MG63 (cell line): Measurements from ENCODE around the gene KPNB1. TPM values are rescaled to one million over a fixed set of nuclear protein-coding genes. Genes with fewer than 3 reads are reported as not detected.

Source experiments
- DNase-seq: peaks from one replicate; pipeline ENCODE4 v3.0.0-alpha.2; 2020
- H3K27me3 ChIP-seq: fragments of 250-450 bp; sonication (Bioruptor Pico); 2 replicates; pipeline ENCODE4 v1.5.1; 2020; ENCODE audit warnings: mild to moderate bottlenecking, moderate library complexity
- H3K36me3 ChIP-seq: fragments of 250-450 bp; sonication (Bioruptor Pico); 2 replicates; pipeline ENCODE4 v1.5.1; 2020; ENCODE audit warnings: mild to moderate bottlenecking, moderate library complexity
- H3K4me3 ChIP-seq: fragments of 250-450 bp; sonication (Bioruptor Pico); 2 replicates; pipeline ENCODE4 v1.5.1; 2020; ENCODE audit warnings: mild to moderate bottlenecking, moderate library complexity
- H3K9me3 ChIP-seq: fragments of 250-450 bp; sonication (Bioruptor Pico); 2 replicates; pipeline ENCODE4 v1.5.1; 2020; ENCODE audit warnings: mild to moderate bottlenecking, moderate library complexity
- total RNA-seq: library from RNA; depleted of rRNA; stranded (reverse); fragments of >200 nt; shearing (Covaris generic); gene quantifications from 2 replicates; pipeline ENCODE4 v1.2.3, GENCODE V29; 2014; ENCODE audit warnings: low replicate concordance

KPNB1 gene
- total RNA-seq, 1 experiment from 2014 or later: 291 TPM

DNA sequence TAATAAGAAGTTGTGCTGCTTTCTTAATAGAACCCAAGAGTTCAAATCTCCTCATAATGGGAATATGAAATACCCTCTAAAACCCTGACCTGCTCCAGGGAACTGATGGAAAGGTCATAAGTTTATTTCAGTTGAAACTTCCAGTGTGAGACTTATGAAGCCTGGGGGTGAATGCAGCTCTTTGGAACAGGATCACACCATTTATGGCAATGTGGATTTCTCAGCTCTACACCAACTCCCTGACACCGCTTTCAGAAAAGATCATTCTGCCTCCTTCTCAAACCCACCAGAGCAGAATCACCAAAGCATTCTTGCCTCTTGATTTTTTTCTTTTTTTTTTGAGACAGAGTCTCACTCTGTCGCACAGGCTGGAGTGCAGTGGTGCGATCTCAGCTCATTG is 16.7 kb upstream of the KPNB1 start:
- Histone ChIP-seq H3K36me3 (no peaks in the 10 kb centered on the region), H3K4me3 (no peak overlapping the region), H3K9me3 (no peaks in the 10 kb centered on the region), H3K27me3 (no peaks in the 10 kb centered on the region)
- DNase-seq: no peak

GRCh38 chr17:47633996-47634395 is 15.7 kb upstream of the KPNB1 start:
- Histone ChIP-seq H3K9me3 (no peaks in the 10 kb centered on the region), H3K4me3 (no peak overlapping the region), H3K36me3 (no peaks in the 10 kb centered on the region), H3K27me3 (no peaks in the 10 kb centered on the region)
- DNase-seq: no peak

DNA sequence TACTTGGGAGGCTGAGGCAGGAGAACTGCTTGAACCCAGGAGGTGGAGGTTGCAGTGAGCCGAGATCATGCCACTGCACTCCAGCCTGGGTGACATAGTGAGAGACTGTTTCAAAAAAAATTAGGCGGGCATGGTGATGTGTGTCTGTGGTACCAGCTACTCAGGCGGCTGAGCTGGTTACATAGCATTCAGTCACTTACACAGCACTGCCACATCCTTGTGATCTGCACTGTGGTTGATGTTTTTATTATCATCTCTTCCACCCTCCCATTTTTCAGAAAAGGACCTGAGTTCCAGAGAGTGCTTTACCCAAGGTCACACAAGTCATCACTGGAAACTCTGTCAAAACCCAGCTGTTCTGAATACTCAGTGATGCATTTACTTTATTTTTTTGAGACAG is 14.8 kb upstream of the KPNB1 start:
- no peak for DNase-seq
- Histone ChIP-seq H3K27me3 (no peaks in the 10 kb centered on the region), H3K9me3 (no peaks in the 10 kb centered on the region), H3K36me3 (no peaks in the 10 kb centered on the region), H3K4me3 (no peak overlapping the region)

DNA sequence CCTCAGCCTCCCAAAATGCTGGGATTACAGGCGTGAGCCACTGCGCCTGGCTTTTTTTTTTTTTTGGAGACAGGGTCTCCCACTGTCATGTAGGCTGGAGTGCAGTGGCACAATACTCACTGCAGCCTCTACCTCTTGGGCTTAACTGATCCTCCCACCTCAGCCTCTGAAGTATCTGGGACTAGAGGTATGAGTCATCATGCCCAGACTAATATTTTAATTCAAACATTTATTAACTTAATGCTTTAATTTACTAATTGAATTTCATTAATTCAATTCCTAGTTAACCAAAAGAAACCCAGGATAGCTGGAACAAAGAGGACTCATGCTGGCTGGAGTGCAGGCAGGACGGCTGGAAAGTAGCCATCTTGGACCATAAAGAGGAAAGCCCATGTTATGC is 14.0 kb upstream of the KPNB1 start:
- H3K36me3 ChIP-seq: no peaks in the 10 kb centered on the region
- no peak overlapping the region for H3K4me3 ChIP-seq
- no peaks in the 10 kb centered on the region for H3K9me3 ChIP-seq
- no peak for DNase-seq
- no peaks in the 10 kb centered on the region for H3K27me3 ChIP-seq

DNA sequence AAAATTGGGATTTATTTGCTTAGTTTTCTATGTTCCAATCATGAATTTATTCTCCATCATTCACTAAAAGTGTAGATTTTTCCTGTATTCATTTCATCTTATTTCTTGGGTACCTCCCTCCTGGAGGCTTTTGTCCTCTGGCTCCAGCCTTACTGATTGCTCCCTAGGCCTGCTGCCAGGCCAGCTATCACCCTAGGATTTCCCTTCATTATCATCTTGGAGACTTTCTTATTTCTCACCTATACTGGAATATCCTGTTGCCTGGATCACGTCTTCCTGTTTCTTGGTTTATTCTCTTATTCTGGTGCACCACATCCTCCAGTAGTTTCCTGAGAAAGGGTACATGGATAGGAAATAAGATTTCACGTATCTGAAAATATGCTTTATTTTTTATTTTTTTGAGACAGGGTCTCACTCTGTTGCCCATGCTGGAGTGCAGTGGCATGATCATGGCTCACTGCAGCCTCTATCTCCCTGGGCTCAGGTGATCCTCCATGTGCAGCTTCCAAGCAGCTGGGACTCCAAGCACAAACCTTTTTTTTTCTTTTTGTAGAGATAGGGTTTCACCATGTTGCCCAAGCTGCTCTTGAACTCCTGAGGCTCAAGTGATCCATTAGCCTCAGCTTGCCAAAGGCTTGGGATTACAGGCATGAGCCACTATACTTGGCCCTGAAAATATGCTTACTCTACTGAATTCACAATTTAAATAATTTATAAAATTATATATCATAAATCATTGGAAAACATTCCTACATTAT is 13.3 kb upstream of the KPNB1 start:
- no peaks in the 10 kb centered on the region for H3K9me3 ChIP-seq
- H3K36me3 ChIP-seq: no peaks in the 10 kb centered on the region
- no peaks in the 10 kb centered on the region for H3K27me3 ChIP-seq
- DNase-seq: no peak
- no peak overlapping the region for H3K4me3 ChIP-seq

GRCh38 chr17:47638903-47639302 is 10.8 kb upstream of the KPNB1 start:
- no peak for DNase-seq
- Histone ChIP-seq H3K9me3 (no peaks in the 10 kb centered on the region), H3K4me3 (no peak overlapping the region), H3K36me3 (no peaks in the 10 kb centered on the region), H3K27me3 (no peaks in the 10 kb centered on the region)

DNA sequence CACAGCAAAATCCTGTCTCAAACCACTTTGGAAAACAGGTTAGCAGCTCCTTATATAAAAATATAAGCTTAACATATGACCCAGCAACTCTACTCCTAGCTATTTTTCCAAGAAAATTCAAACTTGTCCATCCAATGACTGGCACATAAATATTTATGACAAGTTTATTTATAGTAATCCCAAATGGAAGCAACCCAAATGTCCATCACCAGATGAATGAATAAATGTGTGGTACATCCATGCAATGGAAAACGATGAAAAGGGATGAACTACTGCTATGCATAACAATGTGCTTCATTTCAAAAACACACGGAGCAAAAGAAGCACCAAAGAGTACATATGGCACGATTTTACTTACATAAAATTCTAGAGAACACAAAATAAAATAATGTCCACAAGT is 9.6 kb upstream of the KPNB1 start:
- no peaks in the 10 kb centered on the region for H3K27me3 ChIP-seq
- no peaks in the 10 kb centered on the region for H3K9me3 ChIP-seq
- H3K36me3 ChIP-seq: no peaks in the 10 kb centered on the region
- no peak for DNase-seq
- no peak overlapping the region for H3K4me3 ChIP-seq

DNA sequence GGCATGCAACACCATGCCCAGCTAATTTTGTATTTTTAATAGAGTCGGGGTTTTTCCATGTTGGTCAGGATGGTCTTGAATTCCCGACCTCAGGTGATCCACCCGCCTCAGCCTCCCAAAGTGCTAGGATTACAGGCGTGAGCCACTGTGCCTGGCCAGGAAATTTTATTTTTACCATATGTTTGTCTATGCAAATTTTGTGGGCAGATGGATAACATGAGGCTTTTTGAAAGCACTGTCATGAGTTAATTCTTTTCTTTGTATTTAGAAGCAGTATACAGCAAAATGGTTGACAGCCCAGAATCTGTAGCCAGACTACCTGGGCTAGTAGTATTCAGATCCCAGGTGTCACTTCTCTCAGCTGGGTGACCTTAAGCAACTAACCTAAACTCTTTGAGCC is 8.5 kb upstream of the KPNB1 start:
- Histone ChIP-seq H3K4me3 (no peak overlapping the region), H3K27me3 (no peaks in the 10 kb centered on the region), H3K9me3 (no peaks in the 10 kb centered on the region), H3K36me3 (no peaks in the 10 kb centered on the region)
- DNase-seq: no peak

GRCh38 chr17:47643116-47643515 is 6.6 kb upstream of the KPNB1 start:
- no peak for DNase-seq
- Histone ChIP-seq H3K4me3 (no peak overlapping the region), H3K36me3 (no peaks in the 10 kb centered on the region), H3K27me3 (no peaks in the 10 kb centered on the region), H3K9me3 (no peaks in the 10 kb centered on the region)

- H3K4me3 ChIP-seq: no peak overlapping the region
- no peak for DNase-seq
- no peaks in the 10 kb centered on the region for H3K9me3 ChIP-seq
- no peaks in the 10 kb centered on the region for H3K27me3 ChIP-seq
- no peaks in the 10 kb centered on the region for H3K36me3 ChIP-seq
Observed at GRCh38 chr17:47644324-47644723, 5.4 kb upstream of the KPNB1 start.

DNA sequence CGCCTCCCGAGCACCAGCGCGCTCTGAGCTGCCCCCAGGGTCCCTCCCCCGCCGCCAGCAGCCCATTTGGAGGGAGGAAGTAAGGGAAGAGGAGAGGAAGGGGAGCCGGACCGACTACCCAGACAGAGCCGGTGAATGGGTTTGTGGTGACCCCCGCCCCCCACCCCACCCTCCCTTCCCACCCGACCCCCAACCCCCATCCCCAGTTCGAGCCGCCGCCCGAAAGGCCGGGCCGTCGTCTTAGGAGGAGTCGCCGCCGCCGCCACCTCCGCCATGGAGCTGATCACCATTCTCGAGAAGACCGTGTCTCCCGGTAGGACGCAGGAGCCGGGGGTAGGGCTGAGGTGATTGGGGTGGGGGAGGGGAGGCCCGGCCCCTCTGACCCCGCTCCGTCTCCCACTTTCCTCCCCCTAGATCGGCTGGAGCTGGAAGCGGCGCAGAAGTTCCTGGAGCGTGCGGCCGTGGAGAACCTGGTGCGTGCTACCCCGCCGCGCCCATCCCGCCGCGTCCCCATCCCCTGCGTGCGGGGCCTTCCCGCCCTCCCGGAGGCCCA is 329 bp downstream of the KPNB1 start:
- Histone ChIP-seq H3K9me3 (no peaks in the 10 kb centered on the region), H3K36me3 (peaks cover 44% of the 10 kb centered on the region), H3K27me3 (no peaks in the 10 kb centered on the region), H3K4me3 (peak overlapping the region; percentile 88)
- DNase-seq: no peak

GRCh38 chr17:47650525-47651522 is 1.1 kb downstream of the KPNB1 start:
- peak; percentile 100 for DNase-seq
- H3K27me3 ChIP-seq: no peaks in the 10 kb centered on the region
- H3K4me3 ChIP-seq: peak overlapping the region; percentile 88
- H3K36me3 ChIP-seq: peaks cover 51% of the 10 kb centered on the region
- H3K9me3 ChIP-seq: no peaks in the 10 kb centered on the region

DNA sequence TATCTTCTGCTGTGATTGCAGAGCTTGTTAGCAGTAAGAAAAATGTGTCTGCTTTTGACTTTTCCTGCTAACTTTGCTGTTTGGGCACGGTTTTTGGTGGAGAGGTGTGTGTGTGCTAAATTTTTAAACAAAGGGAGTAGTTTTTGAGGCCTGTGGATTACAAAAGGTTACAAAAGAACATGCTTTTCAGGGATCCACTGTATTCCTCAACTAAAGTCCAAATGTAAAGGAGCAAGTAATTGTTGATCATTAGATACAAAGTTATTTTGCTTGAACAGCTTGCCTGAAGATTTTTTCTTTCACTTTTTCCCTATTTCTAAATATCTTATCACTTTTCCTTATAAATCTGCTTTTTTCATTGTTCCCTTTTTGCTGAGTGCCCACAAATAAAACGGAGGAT is 2.0 kb downstream of the KPNB1 start:
- H3K27me3 ChIP-seq: no peaks in the 10 kb centered on the region
- H3K9me3 ChIP-seq: no peaks in the 10 kb centered on the region
- peak overlapping the region; percentile 88 for H3K4me3 ChIP-seq
- H3K36me3 ChIP-seq: peaks cover 60% of the 10 kb centered on the region
- DNase-seq: no peak

DNA sequence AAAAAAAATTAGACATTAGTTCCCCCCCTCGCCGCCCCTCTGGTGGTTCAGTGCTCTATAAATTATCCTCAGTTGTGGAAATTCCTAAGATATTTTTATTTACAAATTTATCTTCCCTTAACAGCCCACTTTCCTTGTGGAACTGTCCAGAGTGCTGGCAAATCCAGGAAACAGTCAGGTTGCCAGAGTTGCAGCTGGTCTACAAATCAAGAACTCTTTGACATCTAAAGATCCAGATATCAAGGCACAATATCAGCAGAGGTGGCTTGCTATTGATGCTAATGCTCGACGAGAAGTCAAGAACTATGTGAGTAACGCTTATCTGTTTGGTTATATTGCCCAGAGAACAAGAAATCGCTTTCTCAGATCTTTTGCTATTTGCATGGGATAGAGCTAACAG is 2.9 kb downstream of the KPNB1 start:
- DNase-seq: no peak
- no peaks in the 10 kb centered on the region for H3K9me3 ChIP-seq
- no peaks in the 10 kb centered on the region for H3K27me3 ChIP-seq
- no peak overlapping the region for H3K4me3 ChIP-seq
- H3K36me3 ChIP-seq: peaks cover 69% of the 10 kb centered on the region

- Histone ChIP-seq H3K4me3 (no peak overlapping the region), H3K36me3 (peaks cover 78% of the 10 kb centered on the region), H3K27me3 (no peaks in the 10 kb centered on the region), H3K9me3 (no peaks in the 10 kb centered on the region)
- DNase-seq: no peak
Observed at GRCh38 chr17:47653442-47653841, 3.7 kb downstream of the KPNB1 start.

DNA sequence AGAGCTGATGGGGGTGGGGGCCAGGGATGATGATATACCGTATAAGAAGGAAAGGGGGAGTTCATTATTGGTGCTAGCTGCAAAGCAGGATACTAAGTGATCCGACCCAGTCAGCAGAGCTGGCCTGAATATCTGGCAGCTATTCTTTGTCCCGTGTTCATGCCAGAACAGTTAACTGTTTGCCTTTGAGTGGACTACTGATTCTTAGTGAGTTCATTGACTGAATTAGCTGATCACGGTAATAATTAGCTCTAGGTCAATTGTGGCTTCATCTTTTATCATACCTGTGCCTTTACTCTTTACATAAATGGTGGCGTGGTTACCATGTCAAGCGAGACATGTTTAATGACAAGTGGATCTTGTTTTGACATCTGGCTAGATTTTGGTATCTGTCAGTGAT is 5.3 kb downstream of the KPNB1 start:
- H3K27me3 ChIP-seq: no peaks in the 10 kb centered on the region
- no peak overlapping the region for H3K4me3 ChIP-seq
- DNase-seq: no peak
- peaks cover 93% of the 10 kb centered on the region for H3K36me3 ChIP-seq
- no peaks in the 10 kb centered on the region for H3K9me3 ChIP-seq

DNA sequence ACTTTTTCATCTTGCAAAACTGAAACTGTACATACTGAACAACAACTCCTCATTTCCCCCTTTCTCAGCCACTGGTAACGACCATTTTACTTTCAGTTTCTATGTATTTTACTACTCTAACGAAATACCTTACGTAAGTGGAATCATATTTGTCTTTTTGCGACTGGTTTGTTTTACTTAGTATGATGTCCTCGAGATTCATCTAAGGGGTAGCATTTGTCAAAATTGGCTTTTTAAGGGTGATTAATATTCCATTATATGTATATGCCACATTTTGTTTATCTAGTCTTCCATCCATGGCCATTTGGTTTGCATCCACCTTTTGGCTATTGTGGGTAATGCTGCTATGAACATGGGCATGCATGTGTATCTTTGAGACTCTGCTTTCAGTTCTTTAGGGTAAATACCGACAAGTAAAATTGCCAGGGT is 10.4 kb downstream of the KPNB1 start:
- H3K27me3 ChIP-seq: no peaks in the 10 kb centered on the region
- no peak for DNase-seq
- peaks cover 98% of the 10 kb centered on the region for H3K36me3 ChIP-seq
- H3K9me3 ChIP-seq: no peaks in the 10 kb centered on the region
- no peak overlapping the region for H3K4me3 ChIP-seq
